Suprapubic skin (tissue), 4 donors: Measurements from ENCODE around the gene SRM. TPM values are rescaled to one million over a fixed set of nuclear protein-coding genes. Genes with fewer than 3 reads are reported as not detected.
"Not testable (repeated sequence)": the region's sequence is repeated elsewhere in the genome, so short reads cannot be mapped to it uniquely, and the experiment has no call there.

ENCODE experiments used
- DNase-seq, 2 donors: peaks; one replicate each; pipeline ENCODE4 v3.0.0-alpha.2; 2019; ENCODE audit warnings: low spot score in 2 of 2
- H3K27ac ChIP-seq: fragments of 200-600 bp; sonication (generic); one replicate; pipeline ENCODE4 v1.5.1; 2019
- H3K27me3 ChIP-seq: fragments of 200-600 bp; sonication (generic); one replicate; pipeline ENCODE4 v1.5.1; 2019
- H3K36me3 ChIP-seq: fragments of 200-600 bp; sonication (generic); one replicate; pipeline ENCODE4 v1.5.1; 2019
- H3K4me1 ChIP-seq: fragments of 200-600 bp; sonication (generic); one replicate; pipeline ENCODE4 v1.5.1; 2019
- H3K4me3 ChIP-seq: fragments of 200-600 bp; sonication (generic); one replicate; pipeline ENCODE4 v1.5.1; 2019; ENCODE audit warnings: mild to moderate bottlenecking
- H3K9me3 ChIP-seq: fragments of 200-600 bp; sonication (generic); one replicate; pipeline ENCODE4 v1.5.1; 2019
- CTCF ChIP-seq, 2 donors: fragments of 200-600 bp in 1 of 2; fragments of 450-650 bp in 1 of 2; sonication (generic) in 1 of 2; IDR thresholded peaks; one replicate each; pipeline ENCODE4 v1.5.1; 2016 to 2019; ENCODE audit warnings: antibody characterized with exemption in 2 of 2, mild to moderate bottlenecking in 1 of 2, moderate library complexity in 1 of 2
- EP300 ChIP-seq: sonication (generic); formaldehyde crosslinking; IDR thresholded peaks from one replicate; pipeline ENCODE4 v1.6.1; 2017; ENCODE audit warnings: antibody characterized with exemption
- POLR2A ChIP-seq, 2 donors: fragments of 450-650 bp; IDR thresholded peaks; one replicate each; pipeline ENCODE4 v1.6.1; 2017; ENCODE audit warnings: antibody characterized with exemption in 2 of 2, mild to moderate bottlenecking in 2 of 2, moderate library complexity in 2 of 2
- POLR2AphosphoS5 ChIP-seq, 3 donors: sonication (generic); formaldehyde crosslinking; IDR thresholded peaks; one replicate each; pipeline ENCODE4 v1.6.1; 2017; ENCODE audit warnings: antibody characterized with exemption in 3 of 3
- WGBS: methylation state at CpG from one replicate; pipeline ENCODE4 v1.1.5; 2018; 5-methylcytosine and 5-hydroxymethylcytosine counted together
- total RNA-seq, 4 donors: library from RNA; depleted of rRNA; stranded (reverse); fragments of >200 nt; gene quantifications; one replicate each; pipeline ENCODE4 v1.1.0, GENCODE V29; 2016

Gene SRM
- total RNA-seq, 4 donors from 2014 or later = 23.3 to 51.2 (median 46.6) TPM

- H3K36me3 ChIP-seq = peaks cover 87% of the 10 kb centered on the region
- H3K4me3 ChIP-seq = no peak overlapping the region
- no peaks in the 10 kb centered on the region for H3K9me3 ChIP-seq
- peak; percentile 40 to 70 for DNase-seq
- H3K4me1 ChIP-seq = peaks cover 5% of the 10 kb centered on the region
- TF ChIP-seq EP300 (no peak), CTCF (IDR thresholded peaks at IDR 0.05) (no peak), POLR2A (IDR thresholded peaks at IDR 0.05) (no peak), POLR2AphosphoS5 (IDR thresholded peaks at IDR 0.05) (no peak)
- WGBS = 83% methylated on average over 18 of the region's 18 CpGs
- H3K27me3 ChIP-seq = no peaks in the 10 kb centered on the region
- H3K27ac ChIP-seq = no peak overlapping the region
Observed at GRCh38 chr1:11067716-11068599, 8.1 kb upstream of the SRM start.

GRCh38 chr1:11065796-11066195 is 6.0 kb upstream of the SRM start:
- 97% methylated on average over 1 of the region's 1 CpG for WGBS
- Histone ChIP-seq H3K4me1 (peaks cover 14% of the 10 kb centered on the region), H3K27me3 (no peaks in the 10 kb centered on the region), H3K9me3 (no peaks in the 10 kb centered on the region), H3K4me3 (no peak overlapping the region), H3K27ac (no peak overlapping the region), H3K36me3 (peaks cover 65% of the 10 kb centered on the region)
- DNase-seq = peak in 1 of 2 donors; percentile 11
- no peak for TF ChIP-seq POLR2AphosphoS5 (IDR thresholded peaks at IDR 0.05)
- no peak for TF ChIP-seq POLR2A (IDR thresholded peaks at IDR 0.05)

- no peak for DNase-seq
- H3K9me3 ChIP-seq = no peaks in the 10 kb centered on the region
- H3K27me3 ChIP-seq = no peaks in the 10 kb centered on the region
- no peak overlapping the region for H3K4me3 ChIP-seq
- peaks cover 56% of the 10 kb centered on the region for H3K36me3 ChIP-seq
- no peak overlapping the region for H3K27ac ChIP-seq
- 98% methylated on average over 3 of the region's 3 CpGs for WGBS
- peaks cover 17% of the 10 kb centered on the region for H3K4me1 ChIP-seq
- TF ChIP-seq POLR2A (IDR thresholded peaks at IDR 0.05) (no peak), EP300 (no peak), POLR2AphosphoS5 (IDR thresholded peaks at IDR 0.05) (no peak), CTCF (IDR thresholded peaks at IDR 0.05) (no peak)
Observed at GRCh38 chr1:11064942-11065341, 5.1 kb upstream of the SRM start.

- H3K4me1 ChIP-seq = peaks cover 22% of the 10 kb centered on the region
- H3K27ac ChIP-seq, H3K4me3 ChIP-seq, H3K9me3 ChIP-seq, H3K27me3 ChIP-seq: not testable (repeated sequence)
- peaks cover 47% of the 10 kb centered on the region for H3K36me3 ChIP-seq
- 79% methylated on average over 18 of the region's 18 CpGs for WGBS
- DNase-seq = peak; percentile 26 to 43
- peak in 1 of 2 donors; percentile 9 for TF ChIP-seq CTCF (IDR thresholded peaks at IDR 0.05)
Observed at GRCh38 chr1:11063937-11064537, 4.2 kb upstream of the SRM start.

- TF ChIP-seq POLR2AphosphoS5 (IDR thresholded peaks at IDR 0.05) = no peak
- TF ChIP-seq EP300 = no peak
- no peak for TF ChIP-seq POLR2A (IDR thresholded peaks at IDR 0.05)
- no peak for TF ChIP-seq CTCF (IDR thresholded peaks at IDR 0.05)
- DNase-seq = peak; percentile 17 to 43
- Histone ChIP-seq H3K4me1 (peaks cover 30% of the 10 kb centered on the region), H3K27ac (no peak overlapping the region), H3K36me3 (peaks cover 37% of the 10 kb centered on the region), H3K4me3 (no peak overlapping the region), H3K9me3 (no peaks in the 10 kb centered on the region), H3K27me3 (no peaks in the 10 kb centered on the region)
- 56% methylated on average over 3 of the region's 3 CpGs for WGBS
Observed at GRCh38 chr1:11062965-11063401, 3.2 kb upstream of the SRM start.
